Activated B cell treated with CpG ODN at 0.5 μM for 24 hours (primary cell): Measurements from ENCODE around the gene RAB24. TPM values are rescaled to one million over a fixed set of nuclear protein-coding genes. Genes with fewer than 3 reads are reported as not detected.
A peak's percentile ranks its signal among the peaks of the same experiment; 100 is the strongest.

Experiments used
- ATAC-seq: fragments of 200-7000 bp; cut with Tn5 transposase; one replicate; pipeline ENCODE4 v1.10.0; 2021; ENCODE audit warnings: low read depth, mild to moderate bottlenecking, moderate library complexity
- CTCF ChIA-PET: fragments of 350-600 bp; sonication (Branson Sonifier 250); formaldehyde crosslinking; loops from one replicate; lab custom pipeline; 2021; ENCODE audit warnings: antibody characterized with exemption; lab: Charles Lee
- POLR2A ChIA-PET: fragments of 350-600 bp; sonication (Branson Sonifier 250); formaldehyde crosslinking; loops from one replicate; lab custom pipeline; 2021; ENCODE audit warnings: antibody characterized with exemption; lab: Charles Lee
- DNase-seq: peaks from one replicate; pipeline ENCODE4 v3.0.0; 2022
- H3K27ac Mint-ChIP-seq: one replicate; pipeline ENCODE4 v1.8.0; 2020; ENCODE audit warnings: mixed read lengths
- H3K27me3 Mint-ChIP-seq: one replicate; pipeline ENCODE4 v1.8.0; 2021; ENCODE audit warnings: mixed read lengths
- H3K36me3 Mint-ChIP-seq: one replicate; pipeline ENCODE4 v1.8.0; 2021; ENCODE audit warnings: low read depth, mixed read lengths
- H3K4me1 Mint-ChIP-seq: one replicate; pipeline ENCODE4 v1.8.0; 2021; ENCODE audit warnings: mixed read lengths
- H3K4me3 Mint-ChIP-seq: one replicate; pipeline ENCODE4 v1.8.0; 2020; ENCODE audit warnings: mild to moderate bottlenecking, mixed read lengths
- H3K9me3 Mint-ChIP-seq: one replicate; pipeline ENCODE4 v1.8.0; 2020; ENCODE audit warnings: mixed read lengths
- intact Hi-C: fragments of 100-400 bp; cut with micrococcal nuclease; formaldehyde crosslinking; loops from one replicate; pipeline ENCODE4 v1.15.1; 2024
- total RNA-seq: library from RNA; stranded (reverse); gene quantifications from 2 replicates; pipeline ENCODE4 v1.2.3, GENCODE V29; 2022
- TF ChIP-seq, protein P1 (sequence below): fragments of 200-600 bp; IDR thresholded peaks from one replicate; pipeline ENCODE4 v1.8.0; 2022; ENCODE audit warnings: antibody characterized with exemption, mild to moderate bottlenecking

Gene RAB24
- total RNA-seq, 1 donor from 2014 or later, result 35.6 TPM

GRCh38 chr5:177300236-177300880, 3.2 kb downstream of the RAB24 start:
- TF ChIP-seq, protein P1, sequence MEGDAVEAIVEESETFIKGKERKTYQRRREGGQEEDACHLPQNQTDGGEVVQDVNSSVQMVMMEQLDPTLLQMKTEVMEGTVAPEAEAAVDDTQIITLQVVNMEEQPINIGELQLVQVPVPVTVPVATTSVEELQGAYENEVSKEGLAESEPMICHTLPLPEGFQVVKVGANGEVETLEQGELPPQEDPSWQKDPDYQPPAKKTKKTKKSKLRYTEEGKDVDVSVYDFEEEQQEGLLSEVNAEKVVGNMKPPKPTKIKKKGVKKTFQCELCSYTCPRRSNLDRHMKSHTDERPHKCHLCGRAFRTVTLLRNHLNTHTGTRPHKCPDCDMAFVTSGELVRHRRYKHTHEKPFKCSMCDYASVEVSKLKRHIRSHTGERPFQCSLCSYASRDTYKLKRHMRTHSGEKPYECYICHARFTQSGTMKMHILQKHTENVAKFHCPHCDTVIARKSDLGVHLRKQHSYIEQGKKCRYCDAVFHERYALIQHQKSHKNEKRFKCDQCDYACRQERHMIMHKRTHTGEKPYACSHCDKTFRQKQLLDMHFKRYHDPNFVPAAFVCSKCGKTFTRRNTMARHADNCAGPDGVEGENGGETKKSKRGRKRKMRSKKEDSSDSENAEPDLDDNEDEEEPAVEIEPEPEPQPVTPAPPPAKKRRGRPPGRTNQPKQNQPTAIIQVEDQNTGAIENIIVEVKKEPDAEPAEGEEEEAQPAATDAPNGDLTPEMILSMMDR, result no peak
- peak; percentile 62 for DNase-seq
- ChIA-PET POLR2A (interaction anchor here (0.6 to 3.3 kb wide), 6 partner anchors 8 to 169 kb away, joined by 3 to 14 read pairs (median 4); no protein-coding TSS in a partner anchor), CTCF (interaction anchor here (1.0 to 3.4 kb wide), 5 partner anchors 9 to 188 kb away, joined by 3 to 10 read pairs (median 4); no protein-coding TSS in a partner anchor)
- Mint-ChIP-seq H3K36me3 (peaks cover 22% of the 10 kb centered on the region), H3K27ac (peak overlapping the region; percentile 89), H3K27me3 (no peaks in the 10 kb centered on the region), H3K4me3 (peak overlapping the region; percentile 90), H3K9me3 (no peaks in the 10 kb centered on the region), H3K4me1 (peaks cover 88% of the 10 kb centered on the region)
- ATAC-seq, result peak; percentile 63
- intact Hi-C loops, result loop anchor here (1.0 to 5.0 kb wide), 5 partner anchors 186 to 913 kb away; partner anchors contain the start of genes HIGD2A, NOP16, RNF44 and UIMC1

DNA sequence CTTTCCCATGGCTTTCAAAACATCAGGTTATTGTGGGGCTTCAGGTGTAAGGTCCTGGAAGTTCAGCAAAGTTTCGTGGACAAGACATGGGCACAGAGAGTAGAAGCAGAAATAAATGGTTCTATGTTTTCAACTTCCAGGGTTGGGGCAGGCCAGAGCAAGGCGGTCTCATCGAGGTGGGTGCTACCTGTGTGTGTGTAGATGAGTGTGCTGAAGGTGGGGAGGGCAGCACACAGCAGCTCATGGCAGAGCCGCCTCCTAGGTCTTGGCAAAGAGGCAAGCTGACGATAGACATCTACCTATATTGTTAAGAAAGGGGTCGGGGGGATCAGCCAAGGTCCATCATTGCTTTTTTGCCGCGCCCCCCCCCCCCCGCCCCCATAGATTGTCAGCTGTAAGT, 3.8 kb downstream of the RAB24 start:
- CTCF ChIA-PET, result interaction anchor here (1.1 to 3.4 kb wide), 3 partner anchors 10 to 61 kb away, joined by 3 to 10 read pairs (median 4); no protein-coding TSS in a partner anchor
- Mint-ChIP-seq H3K36me3 (peaks cover 26% of the 10 kb centered on the region), H3K27ac (peak overlapping the region; percentile 87), H3K27me3 (no peaks in the 10 kb centered on the region), H3K4me1 (peaks cover 88% of the 10 kb centered on the region), H3K4me3 (no peak overlapping the region), H3K9me3 (no peaks in the 10 kb centered on the region)
- no peak for ATAC-seq
- POLR2A ChIA-PET, result interaction anchor here (0.6 to 3.3 kb wide), 6 partner anchors 9 to 168 kb away, joined by 3 to 14 read pairs (median 4); no protein-coding TSS in a partner anchor
- intact Hi-C loops, result loop anchor here (1.0 to 5.0 kb wide), 5 partner anchors 185 to 912 kb away; partner anchors contain the start of genes HIGD2A, NOP16, RNF44 and UIMC1
- no peak for DNase-seq
- TF ChIP-seq, protein P1, result no peak

- peaks cover 78% of the 10 kb centered on the region for H3K4me1 Mint-ChIP-seq
- peaks cover 39% of the 10 kb centered on the region for H3K36me3 Mint-ChIP-seq
- intact Hi-C loops, result no loop called here
- DNase-seq, result no peak
- peak overlapping the region; percentile 25 for H3K27ac Mint-ChIP-seq
- no peaks in the 10 kb centered on the region for H3K27me3 Mint-ChIP-seq
- ChIA-PET POLR2A (no interaction called here), CTCF (interaction anchor here (1.4 to 3.4 kb wide), 2 partner anchors 12 to 637 kb away, joined by 3 to 10 read pairs; no protein-coding TSS in a partner anchor)
- ATAC-seq, result no peak
- TF ChIP-seq, protein P1, result no peak
- H3K9me3 Mint-ChIP-seq, result no peaks in the 10 kb centered on the region
- H3K4me3 Mint-ChIP-seq, result no peak overlapping the region
Measured at GRCh38 chr5:177297922-177298321, 5.6 kb downstream of the RAB24 start.

- ATAC-seq (no peak), DNase-seq (no peak)
- TF ChIP-seq, protein P1, result no peak
- Mint-ChIP-seq H3K27ac (peak overlapping the region; percentile 75), H3K4me3 (no peak overlapping the region), H3K36me3 (peaks cover 52% of the 10 kb centered on the region), H3K9me3 (no peaks in the 10 kb centered on the region), H3K27me3 (no peaks in the 10 kb centered on the region), H3K4me1 (peaks cover 68% of the 10 kb centered on the region)
- ChIA-PET CTCF (interaction anchor here (0.8 to 1.4 kb wide), 2 partner anchors 13 to 636 kb away, joined by 3 read pairs; no protein-coding TSS in a partner anchor), POLR2A (interaction anchor here (0.5 to 1.3 kb wide), 2 partner anchors 13 to 49 kb away, joined by 3 read pairs; no protein-coding TSS in a partner anchor)
- intact Hi-C loops, result no loop called here
Measured at GRCh38 chr5:177296581-177296980, 6.9 kb downstream of the RAB24 start.

DNA sequence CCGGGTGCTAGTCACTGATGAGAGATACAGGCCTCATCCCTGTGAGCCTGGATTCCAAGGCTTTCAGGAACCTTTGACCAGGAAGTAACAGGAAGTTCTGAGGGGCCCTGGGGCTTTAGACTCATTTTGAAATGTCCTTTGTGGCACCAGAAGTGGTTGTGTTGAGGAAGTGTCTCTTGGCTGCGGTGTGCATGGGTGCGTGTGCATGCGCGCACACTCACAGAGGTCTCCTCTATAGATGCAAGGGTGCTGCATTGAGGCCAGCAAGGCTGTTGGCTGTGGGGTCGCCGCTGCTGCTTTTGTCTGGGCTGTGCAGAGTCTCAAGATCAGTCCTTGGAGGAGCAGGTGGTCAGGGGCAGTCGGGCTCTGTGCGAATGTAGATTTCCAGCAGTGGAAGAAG, 7.6 kb downstream of the RAB24 start:
- H3K4me1 Mint-ChIP-seq, result peaks cover 66% of the 10 kb centered on the region
- no peaks in the 10 kb centered on the region for H3K27me3 Mint-ChIP-seq
- H3K9me3 Mint-ChIP-seq, result no peaks in the 10 kb centered on the region
- H3K4me3 Mint-ChIP-seq, result peak overlapping the region; percentile 55
- H3K36me3 Mint-ChIP-seq, result peaks cover 56% of the 10 kb centered on the region
- peak overlapping the region; percentile 75 for H3K27ac Mint-ChIP-seq
- CTCF ChIA-PET, result interaction anchor here (0.8 kb wide), 1 partner anchor 14 kb away, joined by 3 read pairs; no protein-coding TSS in a partner anchor
- no peak for ATAC-seq
- intact Hi-C loops, result no loop called here
- POLR2A ChIA-PET, result interaction anchor here (1.3 kb wide), 1 partner anchor 14 kb away, joined by 3 read pairs; no protein-coding TSS in a partner anchor
- no peak for DNase-seq
- TF ChIP-seq, protein P1, result no peak
